GM18951 (cell line): ENCODE measurements around the gene NHERF2.
"Not testable (repeated sequence)": the region's sequence is repeated elsewhere in the genome, so short reads cannot be mapped to it uniquely, and the experiment has no call there.

ENCODE experiments used
- POLR2A ChIP-seq: IDR thresholded peaks from 4 replicates; pipeline ENCODE4 v1.6.1; 2011; ENCODE audit warnings: mild to moderate bottlenecking; ENCODE audit not compliant: insufficient read length, insufficient read depth; ENCODE audit errors: extremely low read depth
- in situ Hi-C: fragments of 300-500 bp; cut with MboI; formaldehyde crosslinking; loops from one replicate; pipeline ENCODE4 v1.12.0; 2022; ENCODE audit warnings: low sequenced_read_pairs, mixed read lengths, inconsistent platforms; ENCODE audit not compliant: unreplicated experiment

NHERF2 gene

DNA sequence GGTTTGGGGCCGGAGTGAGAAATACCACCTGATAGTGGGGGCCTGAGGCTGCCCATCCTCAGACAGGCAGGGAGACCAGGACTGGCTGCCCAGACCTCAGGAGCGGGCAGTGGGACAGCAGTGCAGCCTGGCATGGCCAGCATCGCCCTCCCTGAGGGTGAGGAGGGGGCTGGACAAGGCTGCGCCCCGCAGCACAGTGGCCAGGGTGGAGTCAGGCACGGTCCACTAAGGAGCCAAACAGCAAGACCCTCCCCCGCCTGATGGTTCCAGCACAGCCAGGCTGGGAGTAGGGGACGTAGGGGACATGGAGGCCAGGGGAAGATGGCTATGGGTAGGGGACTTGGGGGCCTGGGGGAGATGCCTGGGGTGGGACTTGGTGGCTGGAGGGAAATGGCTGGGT, 20.4 kb upstream of the NHERF2 start:
- TF ChIP-seq POLR2A, result no peak
- in situ Hi-C loops, result no loop called here

DNA sequence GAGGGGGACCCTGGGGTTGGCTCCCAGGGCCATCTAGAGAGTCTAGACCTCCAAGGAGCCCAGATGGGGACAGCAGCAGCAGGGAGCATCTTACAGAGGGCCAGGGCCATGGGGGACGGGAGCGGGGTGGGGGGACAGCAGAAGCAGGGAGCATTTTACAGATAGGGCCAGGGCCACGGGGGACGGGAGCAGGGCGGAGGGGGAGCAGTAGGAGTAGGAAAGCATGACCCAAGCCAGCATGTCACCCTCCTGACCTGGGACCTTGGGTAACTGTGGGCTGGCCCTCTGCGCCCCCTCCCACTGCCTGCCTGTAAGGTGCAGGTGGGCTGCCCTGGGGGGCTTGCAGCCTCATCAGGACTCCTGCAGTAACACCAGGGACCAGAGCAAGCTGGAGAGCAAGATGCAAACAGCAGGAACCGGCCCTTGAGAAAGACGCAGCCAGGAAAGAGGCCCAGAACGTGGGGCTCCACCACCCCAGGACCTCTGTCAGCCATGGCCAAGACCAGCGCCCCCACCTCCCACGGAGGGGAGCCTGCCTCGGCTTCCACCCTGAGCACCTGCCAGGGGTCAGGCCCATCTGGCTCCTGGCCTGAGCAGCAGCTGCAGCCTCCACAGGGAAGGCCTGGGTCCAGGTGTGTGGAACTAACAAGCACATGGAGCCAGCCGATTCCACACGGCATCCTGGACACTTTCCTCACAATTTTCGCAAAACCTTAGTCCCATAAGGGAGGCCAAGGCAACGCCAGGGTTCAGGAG, 19.4 kb upstream of the NHERF2 start:
- no peak for TF ChIP-seq POLR2A
- in situ Hi-C loops, result no loop called here

DNA sequence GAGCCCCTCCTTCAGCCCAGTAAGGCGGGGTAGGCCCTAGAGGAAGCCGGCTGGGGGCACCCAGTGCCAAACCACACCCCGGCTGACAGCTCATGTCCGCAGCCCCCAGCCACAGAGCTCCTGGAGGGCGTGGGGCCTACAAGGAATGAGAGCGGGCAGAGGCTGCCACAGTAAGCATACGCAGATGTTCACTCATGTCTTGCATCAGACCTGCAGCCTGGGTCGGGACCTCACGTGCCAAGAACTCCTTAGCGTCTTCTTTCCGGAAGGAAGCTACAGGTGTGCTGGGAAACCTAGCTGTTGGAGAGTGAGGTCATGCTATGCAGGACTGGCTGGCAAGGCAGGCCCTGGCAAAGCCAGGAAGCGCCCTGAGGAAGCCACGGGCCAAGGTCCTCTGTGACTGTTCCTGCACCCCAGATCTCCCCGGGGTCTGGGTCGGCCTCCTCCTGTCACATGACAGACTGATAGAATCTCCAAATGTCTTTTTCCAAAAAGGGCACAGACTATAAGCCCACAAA, 18.6 kb upstream of the NHERF2 start:
- in situ Hi-C loops, result no loop called here
- no peak for TF ChIP-seq POLR2A

DNA sequence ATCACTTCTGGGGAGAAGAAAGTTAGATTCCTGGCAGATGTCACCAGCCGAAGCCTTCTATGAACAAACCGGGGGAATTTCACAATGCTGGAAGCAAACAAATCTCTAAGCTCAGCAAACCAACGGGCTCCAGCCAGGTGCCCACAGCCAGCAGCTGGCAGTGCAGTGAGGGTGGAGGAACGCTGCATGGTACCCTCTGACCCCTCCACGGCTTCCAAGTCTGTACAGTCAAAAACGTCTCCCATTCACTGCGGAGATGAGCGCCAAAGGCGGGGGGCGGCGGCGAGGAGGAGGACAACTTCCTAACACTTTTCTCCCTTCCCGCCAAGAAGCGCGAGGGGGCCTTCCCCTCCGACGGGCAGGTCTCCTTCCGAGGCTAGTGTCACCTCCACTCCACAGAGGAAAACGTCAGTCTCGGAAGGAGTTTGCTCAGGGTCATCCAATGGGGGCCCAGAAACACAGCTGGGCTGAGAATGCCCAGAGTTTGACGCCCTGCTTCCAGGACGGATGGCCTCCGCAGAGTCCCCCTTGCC, 18.0 kb upstream of the NHERF2 start:
- no peak for TF ChIP-seq POLR2A
- in situ Hi-C loops, result no loop called here

DNA sequence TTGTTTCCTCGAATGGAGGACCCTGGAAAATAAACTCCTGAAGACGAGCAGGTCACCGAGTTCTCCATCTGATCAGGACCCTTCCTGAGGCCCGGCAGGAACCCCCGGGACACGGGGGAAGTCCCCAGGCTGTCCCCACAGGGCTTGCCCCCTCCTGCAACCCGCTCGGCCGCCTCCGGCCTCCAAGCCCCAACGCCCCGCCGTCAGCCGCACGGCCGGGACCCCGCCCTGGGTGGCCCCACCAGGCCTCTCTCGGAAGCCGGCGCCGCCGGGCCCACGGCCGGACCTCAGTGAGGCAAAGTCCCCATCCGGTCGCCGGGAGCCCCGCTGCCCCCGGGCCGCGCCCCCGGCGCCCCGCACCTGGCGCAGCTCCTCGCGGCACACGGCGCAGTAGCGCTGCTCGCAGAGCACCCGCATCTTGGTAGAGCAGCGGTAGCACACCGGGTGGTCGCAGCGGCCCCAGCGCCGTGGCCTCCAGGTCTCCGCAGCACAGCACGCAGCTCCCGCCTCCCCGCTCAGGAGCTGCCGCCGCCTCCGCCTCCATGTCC, 17.5 kb upstream of the NHERF2 start:
- no peak for TF ChIP-seq POLR2A
- in situ Hi-C loops, result no loop called here

DNA sequence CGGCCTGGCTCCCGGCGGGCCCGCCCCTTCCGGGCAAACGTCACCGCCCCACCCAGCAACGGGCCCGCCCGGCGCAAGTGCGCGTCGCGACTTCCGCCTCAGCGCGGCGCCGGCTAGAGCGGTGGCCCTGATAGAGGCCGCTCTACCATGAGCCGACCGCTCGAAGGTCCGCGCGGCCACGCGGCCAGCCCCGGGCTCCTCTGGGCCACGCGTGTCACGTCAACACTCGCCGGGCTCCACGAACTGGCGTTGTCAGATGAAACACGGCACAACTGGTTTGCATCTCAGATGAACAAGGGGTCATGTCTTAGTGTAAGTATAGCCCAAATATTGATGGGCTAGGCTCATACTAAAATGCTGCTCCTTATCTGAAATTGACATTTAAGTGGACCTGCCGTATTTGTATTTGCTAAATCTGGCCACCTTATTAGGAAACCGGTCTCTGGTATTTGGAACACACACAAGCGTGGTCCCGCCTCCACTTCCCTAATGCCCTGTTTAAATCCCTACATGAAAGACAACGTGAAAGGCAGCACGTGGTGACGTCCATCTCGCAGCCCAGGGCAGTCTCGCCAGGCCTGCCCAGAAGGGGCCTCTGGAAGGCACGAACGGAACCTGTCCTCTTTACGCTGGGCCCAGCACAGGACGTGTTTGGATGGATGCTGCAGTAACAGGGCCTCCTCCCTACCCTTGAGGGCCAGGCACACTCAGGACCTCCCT, 16.8 kb upstream of the NHERF2 start, which contains the start of gene ZNF598:
Gene ZNF598 (minus strand): TSS at position 31 of the 720 bp plus-strand sequence.
- in situ Hi-C loops, result no loop called here
- TF ChIP-seq POLR2A, result peak; percentile 96

DNA sequence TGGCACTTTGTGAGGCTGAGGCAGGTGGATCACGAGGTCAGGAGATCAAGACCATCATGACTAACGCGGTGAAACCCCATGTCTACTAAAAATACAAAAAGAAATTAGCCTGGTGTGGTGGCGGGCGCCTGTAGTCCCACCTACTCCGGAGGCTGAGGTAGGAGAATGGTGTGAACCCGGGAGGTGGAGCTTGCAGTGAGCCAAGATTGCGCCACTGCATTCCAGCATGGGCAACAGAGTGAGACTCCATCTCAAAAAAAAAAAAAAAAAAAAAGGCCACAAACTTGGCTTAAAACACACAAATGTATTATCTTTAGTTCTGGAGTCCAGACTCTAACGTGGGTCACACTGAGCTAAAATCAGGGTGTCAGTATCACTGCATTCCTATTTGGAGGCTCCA, 15.0 kb upstream of the NHERF2 start:
- in situ Hi-C loops, result not testable (repeated sequence)

DNA sequence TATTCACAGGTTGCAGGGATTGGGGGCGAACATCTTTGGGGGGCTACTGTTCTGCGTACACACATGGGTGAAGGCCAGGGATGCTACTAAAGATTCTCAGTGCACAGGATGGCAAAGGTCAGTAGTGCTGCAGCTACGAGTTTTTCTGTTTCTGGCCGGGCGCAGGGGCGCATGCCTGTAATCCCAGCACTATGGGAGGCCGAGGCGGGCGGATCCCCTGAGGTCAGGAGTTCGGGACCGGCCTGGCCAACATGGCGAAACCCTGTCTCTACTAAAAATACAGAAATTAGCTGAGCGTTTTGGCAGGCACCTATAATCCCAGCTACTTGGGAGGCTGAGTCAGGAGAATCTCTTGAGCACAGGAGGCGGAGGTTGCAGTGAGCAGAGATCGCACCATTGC, 13.2 kb upstream of the NHERF2 start:
- TF ChIP-seq POLR2A, result no peak
- in situ Hi-C loops, result no loop called here

DNA sequence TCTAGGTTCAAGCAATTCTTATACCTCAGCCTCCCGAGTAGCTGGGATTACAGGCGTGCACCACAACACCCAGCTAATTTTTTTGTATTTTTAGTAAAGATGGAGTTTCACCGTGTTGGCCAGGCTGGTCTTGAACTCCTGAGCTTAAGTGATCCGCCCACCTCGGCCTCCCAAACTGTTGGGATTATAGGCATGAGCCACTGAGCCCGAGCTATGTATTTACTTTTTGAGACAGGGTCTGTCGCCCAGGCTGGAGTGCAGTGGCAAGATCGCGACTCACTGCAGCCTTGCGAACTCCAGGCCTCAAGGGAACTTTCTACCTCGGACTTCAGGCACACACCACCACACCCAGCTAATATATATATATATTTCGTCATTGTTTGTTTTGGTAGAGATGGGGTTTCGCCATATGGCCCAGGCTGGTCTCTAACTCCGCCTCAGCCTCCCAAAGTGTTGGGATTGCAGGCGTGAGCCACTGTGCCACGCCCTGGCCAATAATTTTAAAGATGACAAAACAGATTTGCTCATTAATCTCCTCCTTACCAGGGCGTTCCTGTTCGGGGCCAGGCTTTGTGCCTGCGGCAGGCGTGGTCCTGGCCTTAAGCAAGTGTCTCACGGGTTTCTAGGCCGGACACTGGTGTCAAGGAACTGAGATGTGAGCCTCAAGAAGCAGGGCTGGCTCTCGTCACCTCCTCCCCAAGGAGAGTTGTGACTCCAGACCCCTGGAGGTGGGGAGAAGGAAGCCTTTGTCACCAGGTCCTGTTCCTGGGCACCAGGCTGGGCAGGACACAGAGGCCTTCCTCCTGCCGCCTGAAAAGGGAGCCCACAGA, 11.4 kb upstream of the NHERF2 start:
- in situ Hi-C loops, result no loop called here
- TF ChIP-seq POLR2A, result no peak

DNA sequence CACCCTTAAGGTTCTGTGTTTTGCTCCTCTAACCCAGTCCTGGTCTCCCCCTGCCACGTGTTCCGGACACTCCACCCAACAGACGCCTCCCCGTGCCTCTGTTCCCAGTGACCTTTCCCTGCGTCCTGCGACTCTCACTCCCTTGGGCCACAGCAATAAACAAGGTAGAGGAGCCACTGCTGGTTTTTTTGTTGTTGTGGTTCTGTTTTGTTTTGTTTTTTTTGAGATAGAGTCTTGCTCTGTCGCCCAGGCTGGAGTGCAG, 10.8 kb upstream of the NHERF2 start:
- TF ChIP-seq POLR2A, result no peak
- in situ Hi-C loops, result no loop called here

DNA sequence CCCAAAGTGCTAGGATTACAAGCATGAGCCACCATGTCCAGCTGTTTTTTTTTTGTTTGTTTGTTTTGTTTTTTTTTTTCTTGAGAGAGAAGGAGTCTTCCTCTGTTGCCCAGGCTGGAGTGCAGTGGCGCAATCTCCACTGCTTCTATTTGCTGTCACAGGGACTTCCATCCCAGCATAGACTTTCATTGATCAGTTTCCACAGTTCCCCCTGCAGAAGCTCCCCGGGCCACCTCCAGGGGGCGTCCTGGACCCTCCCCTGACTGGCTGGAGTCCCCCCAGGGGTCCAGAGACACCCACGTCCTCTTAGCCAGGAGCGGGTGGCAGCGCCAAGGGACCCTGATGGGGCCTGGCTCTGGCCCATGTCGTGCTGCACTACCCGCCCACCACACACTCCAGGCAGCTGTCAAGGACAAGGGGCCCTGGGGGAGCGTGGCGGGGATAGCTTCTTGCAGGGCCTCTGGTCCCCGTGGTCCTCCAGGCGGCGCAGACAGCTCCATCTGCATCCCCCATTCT, 10.2 kb upstream of the NHERF2 start:
- in situ Hi-C loops, result no loop called here
- no peak for TF ChIP-seq POLR2A

DNA sequence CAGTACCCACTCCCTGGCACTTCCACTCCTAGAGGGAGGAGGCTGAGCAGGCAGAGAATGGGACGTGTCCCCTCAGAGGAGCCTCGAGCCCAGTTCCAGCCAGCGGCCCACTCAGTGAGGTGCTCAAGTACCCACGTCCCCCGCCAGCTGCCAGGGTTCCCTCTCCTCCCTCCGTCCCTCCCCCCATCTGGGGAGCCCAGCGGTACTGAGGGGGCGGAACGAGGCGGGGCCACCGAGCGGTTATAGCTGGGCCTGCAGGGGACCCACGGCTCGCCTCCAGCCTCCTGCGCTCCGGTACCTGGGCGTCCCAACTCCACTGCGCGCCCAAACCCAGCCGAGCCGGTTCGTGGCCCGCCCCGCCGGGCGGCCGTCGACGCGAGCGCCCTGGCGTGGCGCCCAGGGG, 7.2 kb upstream of the NHERF2 start, which contains the start of gene NPW:
Gene NPW (plus strand): TSS at position 268 of the 403 bp plus-strand sequence.
- in situ Hi-C loops, result no loop called here
- no peak for TF ChIP-seq POLR2A
